22Rv1 (cell line): ENCODE measurements around the gene BRCA2.

ENCODE experiments used
- H3K27ac ChIP-seq: fragments of 450-650 bp; 2 replicates; pipeline ENCODE4 v1.5.1; 2017
- ZFX ChIP-seq: fragments of 450-650 bp; IDR thresholded peaks from 2 replicates; pipeline ENCODE4 v1.6.1; 2017; ENCODE audit warnings: antibody characterized with exemption, borderline replicate concordance
- TF ChIP-seq, protein P1 (sequence below): fragments of 450-650 bp; IDR thresholded peaks from 2 replicates; pipeline ENCODE4 v1.5.1; 2017; ENCODE audit warnings: mild to moderate bottlenecking

The BRCA2 gene

DNA sequence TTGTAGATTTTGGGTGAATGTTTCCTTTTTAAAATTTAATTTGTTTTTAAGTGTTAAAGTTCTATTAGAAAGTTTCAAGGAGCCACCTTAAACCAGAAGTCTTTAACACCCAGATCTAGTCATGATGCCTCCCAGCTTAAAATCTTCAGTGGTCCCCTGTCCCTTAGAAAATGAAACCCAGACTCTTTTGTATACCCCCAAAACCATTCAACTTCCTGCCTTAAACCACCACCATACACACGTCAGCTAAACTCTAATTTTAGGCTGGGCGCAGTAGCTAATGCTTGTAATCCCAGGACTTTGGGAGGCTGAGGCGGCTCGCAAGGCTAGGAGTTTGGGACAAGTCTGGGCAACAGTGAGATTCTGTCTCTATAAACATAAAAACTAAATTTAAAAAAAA is 74.7 kb downstream of the BRCA2 start:
- TF ChIP-seq, protein P1, sequence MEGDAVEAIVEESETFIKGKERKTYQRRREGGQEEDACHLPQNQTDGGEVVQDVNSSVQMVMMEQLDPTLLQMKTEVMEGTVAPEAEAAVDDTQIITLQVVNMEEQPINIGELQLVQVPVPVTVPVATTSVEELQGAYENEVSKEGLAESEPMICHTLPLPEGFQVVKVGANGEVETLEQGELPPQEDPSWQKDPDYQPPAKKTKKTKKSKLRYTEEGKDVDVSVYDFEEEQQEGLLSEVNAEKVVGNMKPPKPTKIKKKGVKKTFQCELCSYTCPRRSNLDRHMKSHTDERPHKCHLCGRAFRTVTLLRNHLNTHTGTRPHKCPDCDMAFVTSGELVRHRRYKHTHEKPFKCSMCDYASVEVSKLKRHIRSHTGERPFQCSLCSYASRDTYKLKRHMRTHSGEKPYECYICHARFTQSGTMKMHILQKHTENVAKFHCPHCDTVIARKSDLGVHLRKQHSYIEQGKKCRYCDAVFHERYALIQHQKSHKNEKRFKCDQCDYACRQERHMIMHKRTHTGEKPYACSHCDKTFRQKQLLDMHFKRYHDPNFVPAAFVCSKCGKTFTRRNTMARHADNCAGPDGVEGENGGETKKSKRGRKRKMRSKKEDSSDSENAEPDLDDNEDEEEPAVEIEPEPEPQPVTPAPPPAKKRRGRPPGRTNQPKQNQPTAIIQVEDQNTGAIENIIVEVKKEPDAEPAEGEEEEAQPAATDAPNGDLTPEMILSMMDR, result no peak
- TF ChIP-seq ZFX, result no peak
- no peak overlapping the region for H3K27ac ChIP-seq

DNA sequence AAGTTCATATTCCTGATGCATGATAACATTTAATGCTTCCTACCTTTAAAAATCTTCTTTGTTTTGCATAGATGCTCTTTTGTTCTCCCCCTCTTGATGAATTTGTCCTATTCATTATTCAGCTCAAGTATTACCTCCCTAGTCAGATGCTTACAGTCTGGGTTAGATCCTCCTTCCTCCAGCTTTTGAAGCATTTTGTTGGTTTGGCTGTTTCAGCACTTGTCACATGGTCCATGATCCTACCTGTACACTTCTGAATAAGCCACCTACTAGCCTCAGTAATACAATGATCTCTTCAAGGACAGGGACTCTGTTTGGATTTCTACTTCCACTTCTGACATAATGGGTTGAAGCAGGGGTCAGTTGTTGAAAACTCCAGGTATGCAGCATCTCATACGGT is 75.2 kb downstream of the BRCA2 start:
- H3K27ac ChIP-seq, result no peak overlapping the region
- TF ChIP-seq, protein P1, result no peak
- no peak for TF ChIP-seq ZFX

DNA sequence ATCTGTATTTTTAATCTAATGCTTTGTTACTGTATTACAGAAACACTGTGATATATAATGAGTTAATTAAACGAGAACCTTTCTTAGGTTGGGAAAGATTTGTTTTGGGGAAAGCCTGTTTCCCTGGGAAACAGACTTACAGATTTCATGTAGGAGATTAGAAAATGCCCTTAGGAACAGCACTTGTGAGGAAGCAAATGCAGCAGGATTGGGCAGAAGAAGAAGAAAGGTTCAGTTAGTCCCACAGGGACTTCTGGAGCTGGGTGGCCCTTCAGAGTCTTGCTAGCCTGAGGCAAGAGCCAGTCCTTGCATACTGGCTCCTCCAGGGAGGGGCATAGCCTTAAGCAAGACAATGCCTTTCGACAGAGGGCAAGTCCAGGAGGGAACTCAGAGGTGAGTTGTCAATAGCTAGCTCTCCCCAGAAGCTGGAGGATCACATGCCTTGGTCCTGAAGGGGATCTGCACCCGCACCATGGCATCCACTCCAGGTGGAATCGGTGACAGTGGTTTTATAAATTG is 75.9 kb downstream of the BRCA2 start:
- no peak for TF ChIP-seq ZFX
- TF ChIP-seq, protein P1, result no peak
- H3K27ac ChIP-seq, result no peak overlapping the region

DNA sequence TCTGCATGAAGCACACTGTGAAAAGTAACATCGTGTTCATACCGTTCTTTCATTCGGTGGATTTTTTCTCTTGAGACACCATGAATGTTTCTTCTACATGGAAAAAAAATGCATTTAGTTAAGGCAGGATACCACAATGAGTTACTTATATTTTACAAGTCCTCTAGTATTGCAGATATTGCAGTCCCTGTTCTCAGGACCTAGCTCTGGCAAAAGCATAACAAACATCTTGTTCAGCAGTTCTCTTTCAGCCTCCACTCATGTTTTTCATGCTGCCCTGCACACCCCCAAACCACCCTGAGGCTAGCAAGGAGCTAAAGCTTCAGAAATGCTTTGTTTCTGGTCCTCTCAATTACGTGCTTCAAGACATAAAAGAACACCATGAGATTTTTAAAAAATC is 87.8 kb downstream of the BRCA2 start:
- TF ChIP-seq, protein P1, result no peak
- no peak for TF ChIP-seq ZFX
- no peak overlapping the region for H3K27ac ChIP-seq

DNA sequence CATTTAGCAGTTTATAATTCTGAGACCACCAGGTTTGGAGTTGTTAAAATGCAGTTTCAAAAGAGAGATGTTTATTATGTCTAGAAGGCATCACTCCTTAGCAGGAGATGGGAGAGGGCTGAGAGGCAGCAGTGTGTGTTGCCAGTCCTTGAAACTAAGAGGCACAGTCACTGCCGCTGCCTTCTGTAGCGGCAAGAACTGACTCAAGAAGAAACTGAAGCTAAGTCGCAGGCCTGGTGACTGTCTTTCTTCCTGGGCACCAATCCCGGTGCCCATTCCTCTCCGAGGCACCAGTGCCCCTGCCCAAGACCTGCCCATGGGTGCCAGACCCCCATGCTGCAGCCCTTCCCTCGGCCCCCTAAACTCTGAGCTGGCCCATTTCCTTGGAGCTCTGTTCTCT is 92.5 kb downstream of the BRCA2 start:
- TF ChIP-seq, protein P1, result no peak
- TF ChIP-seq ZFX, result no peak
- H3K27ac ChIP-seq, result no peak overlapping the region

DNA sequence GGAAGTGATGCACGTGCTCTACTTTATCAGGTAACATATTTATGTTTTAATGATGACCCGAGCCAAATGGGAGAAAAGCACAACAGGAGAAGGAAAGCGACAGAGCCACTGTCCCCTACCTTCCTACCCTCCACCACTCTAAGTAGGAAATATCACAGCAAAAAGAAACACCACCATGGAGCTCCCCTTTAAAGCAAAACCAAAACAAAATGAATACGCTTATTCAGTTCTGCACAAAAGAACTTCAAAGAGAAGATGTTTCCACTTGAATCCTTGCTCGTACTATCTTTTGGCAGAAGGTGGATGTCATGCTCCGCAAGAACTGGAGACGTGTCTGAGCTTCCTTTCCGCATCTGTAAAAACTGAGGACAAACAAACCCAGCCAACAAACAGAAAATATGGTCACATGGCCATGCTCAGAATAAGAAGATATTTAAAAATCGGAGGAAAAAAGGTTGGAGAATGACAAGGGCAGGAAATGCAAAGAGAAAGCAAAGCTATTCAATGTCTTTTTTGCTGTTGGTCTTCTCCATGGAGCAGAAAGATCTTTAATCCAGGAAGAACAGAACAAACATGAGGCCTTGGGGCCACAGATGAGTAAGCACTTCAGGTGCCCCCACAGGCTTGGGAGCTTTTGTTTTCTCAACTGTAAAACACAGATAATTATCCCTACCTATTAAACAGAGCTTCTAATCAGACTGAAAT is 93.1 kb downstream of the BRCA2 start:
- H3K27ac ChIP-seq, result no peak overlapping the region
- TF ChIP-seq, protein P1, result no peak

DNA sequence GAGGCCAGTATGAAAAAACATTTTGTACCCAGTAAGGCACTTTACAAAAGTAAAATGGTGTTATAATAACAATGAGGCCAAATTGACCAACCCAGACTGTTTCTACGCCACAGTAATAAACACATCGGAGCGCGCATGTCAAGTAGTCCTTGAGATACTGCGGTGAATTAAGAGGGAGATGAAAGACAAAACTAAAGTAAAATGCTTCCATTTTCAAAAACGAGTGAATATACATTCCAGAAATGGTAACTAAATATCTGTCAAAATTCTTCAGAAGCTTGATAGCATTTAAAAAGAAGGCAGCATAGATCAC is 93.6 kb downstream of the BRCA2 start:
- H3K27ac ChIP-seq, result no peak overlapping the region
- TF ChIP-seq ZFX, result no peak
- TF ChIP-seq, protein P1, result no peak
